Subcutaneous adipose tissue (tissue), 4 donors: ENCODE results near the gene OTUB1. TPM values are rescaled to one million over a fixed set of nuclear protein-coding genes. Genes with fewer than 3 reads are reported as not detected.

ENCODE experiments used
- total RNA-seq, 4 donors: library from RNA; depleted of rRNA; stranded (reverse); fragments of >200 nt; gene quantifications; one replicate each; pipeline ENCODE4 v1.1.0, GENCODE V29; 2016
- TF ChIP-seq, protein P1 (sequence below): fragments of 450-650 bp; IDR thresholded peaks from one replicate; pipeline ENCODE4 v1.5.1; 2016; ENCODE audit warnings: low read depth, mild to moderate bottlenecking, control low read depth, antibody characterized with exemption, moderate library complexity

Gene OTUB1, protein sequence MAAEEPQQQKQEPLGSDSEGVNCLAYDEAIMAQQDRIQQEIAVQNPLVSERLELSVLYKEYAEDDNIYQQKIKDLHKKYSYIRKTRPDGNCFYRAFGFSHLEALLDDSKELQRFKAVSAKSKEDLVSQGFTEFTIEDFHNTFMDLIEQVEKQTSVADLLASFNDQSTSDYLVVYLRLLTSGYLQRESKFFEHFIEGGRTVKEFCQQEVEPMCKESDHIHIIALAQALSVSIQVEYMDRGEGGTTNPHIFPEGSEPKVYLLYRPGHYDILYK
- 10 to 100 TPM; 41.6 to 49.1 (median 44.4) TPM for total RNA-seq

DNA sequence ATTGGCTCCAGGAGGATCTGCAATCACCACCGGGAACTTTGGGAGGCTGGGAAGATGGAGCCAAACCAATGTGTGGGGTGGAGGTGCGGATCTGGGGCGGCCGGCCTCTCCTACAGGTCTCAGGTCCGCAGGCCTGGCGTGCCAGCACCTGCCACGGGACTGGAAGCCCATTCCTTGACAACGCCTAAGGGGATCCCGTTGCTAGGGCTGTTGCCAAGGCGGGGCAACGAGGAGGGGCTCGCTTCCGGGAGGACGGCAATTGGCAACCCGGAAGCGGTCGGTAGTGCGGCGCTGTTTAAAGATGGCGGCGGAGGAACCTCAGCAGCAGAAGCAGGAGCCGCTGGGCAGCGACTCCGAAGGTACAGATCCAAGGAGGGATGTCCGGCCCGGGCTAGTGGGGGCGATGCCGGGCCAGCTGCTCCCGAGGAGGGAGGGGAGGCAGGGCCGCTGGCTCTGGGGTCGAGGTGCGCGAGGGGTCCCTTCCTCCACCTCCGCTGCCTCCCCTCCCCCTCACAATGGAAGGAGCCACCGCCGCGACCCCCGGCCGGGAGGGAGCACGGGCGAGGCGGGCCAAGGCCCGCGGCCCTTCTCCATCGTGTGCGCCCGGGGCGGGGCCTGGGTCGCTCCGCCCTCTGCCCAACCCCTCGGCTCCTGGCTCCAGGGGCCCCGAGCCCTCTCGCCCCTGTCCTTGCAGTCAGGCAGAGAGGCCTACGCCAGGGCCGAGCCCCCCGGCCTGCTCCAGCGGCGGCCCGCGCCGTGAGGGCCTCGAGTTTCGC, at the start of gene OTUB1:
OTUB1 (plus strand) TSS at position 283 of the 776 bp plus-strand sequence; CDS start at position 302, 19 bp downstream.
- TF ChIP-seq, protein P1, sequence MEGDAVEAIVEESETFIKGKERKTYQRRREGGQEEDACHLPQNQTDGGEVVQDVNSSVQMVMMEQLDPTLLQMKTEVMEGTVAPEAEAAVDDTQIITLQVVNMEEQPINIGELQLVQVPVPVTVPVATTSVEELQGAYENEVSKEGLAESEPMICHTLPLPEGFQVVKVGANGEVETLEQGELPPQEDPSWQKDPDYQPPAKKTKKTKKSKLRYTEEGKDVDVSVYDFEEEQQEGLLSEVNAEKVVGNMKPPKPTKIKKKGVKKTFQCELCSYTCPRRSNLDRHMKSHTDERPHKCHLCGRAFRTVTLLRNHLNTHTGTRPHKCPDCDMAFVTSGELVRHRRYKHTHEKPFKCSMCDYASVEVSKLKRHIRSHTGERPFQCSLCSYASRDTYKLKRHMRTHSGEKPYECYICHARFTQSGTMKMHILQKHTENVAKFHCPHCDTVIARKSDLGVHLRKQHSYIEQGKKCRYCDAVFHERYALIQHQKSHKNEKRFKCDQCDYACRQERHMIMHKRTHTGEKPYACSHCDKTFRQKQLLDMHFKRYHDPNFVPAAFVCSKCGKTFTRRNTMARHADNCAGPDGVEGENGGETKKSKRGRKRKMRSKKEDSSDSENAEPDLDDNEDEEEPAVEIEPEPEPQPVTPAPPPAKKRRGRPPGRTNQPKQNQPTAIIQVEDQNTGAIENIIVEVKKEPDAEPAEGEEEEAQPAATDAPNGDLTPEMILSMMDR = no peak

DNA sequence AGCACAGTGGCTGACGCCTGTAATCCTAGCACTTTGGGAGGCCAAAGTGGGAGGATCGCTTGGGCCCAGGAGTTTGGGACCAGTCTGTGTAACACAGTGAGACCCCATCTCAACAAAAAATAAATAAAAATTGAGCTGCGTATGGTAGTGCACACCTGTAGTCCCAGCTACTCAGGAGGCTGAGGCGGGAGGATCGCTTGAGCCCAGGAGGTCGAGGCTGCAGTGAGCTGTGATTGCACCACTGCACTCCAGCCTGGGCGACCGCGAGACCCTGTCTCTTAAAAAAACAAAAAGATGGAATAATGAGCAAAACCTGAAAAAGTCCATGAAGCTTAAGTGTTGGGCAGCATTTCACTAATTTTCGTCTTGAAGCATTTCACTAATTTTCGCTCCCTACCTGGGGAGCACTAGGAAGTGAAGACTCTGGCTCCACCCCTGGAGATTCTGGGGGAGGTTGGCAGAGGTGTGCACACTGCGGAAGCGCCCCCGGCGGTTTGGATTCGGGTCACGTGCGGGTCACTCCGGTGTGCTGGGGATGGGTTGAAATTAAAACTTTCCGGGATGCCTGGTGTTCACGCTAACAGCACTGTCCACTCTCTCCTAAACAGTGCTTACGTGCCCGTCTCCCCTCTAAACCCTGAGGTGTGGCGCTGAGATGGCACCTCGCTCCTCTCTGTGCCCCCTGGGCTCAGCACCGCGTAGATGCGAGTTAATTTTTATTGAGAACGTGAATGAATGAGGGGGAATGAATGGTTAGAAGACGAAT, 48.3 kb upstream of the OTUB1 start:
- TF ChIP-seq, protein P1 = no peak

DNA sequence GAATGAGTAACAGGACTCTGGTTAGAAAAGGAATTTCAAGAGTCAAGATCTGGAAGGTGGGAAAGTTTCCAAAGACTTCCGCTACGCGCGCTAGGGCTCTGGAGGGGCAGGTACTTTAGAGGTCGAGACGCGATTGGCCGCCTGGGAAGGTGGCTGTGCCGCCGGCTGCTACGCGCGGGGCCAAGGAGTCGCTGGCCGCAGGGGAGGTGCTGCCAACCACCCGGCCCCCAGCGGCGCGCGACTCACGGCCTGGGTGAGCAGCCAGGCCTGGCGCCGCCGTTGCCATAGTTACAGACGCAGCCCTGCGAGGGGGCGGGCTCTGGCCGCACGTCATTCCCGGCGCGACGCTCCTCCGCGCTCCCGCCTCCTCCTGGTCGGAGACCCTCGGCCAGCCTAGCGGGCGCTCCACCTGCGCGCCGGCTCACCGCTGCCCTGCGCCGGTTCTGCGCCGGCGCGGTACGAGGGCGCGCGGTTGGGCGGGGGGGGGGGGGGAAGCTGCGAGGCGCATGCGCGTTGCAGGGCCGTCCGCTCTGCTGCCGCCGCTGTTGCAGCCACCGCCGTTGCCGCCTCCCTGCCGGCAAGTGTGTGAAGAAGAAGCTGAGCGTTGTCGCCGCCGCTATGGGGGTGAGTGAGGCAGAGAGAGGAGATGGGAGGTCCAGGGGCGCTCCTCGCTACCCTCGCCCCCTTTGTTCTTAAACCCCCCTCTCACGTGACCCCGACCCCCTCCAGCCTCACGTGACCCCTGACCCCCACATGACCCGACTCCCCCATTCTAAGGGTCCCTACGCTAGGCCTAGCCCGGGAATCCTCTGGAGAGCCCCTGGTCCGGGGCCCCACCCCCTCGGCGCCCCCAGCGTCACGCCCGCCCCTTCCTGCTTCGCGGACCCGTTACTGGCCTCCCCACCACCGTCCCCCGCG, 47.5 kb upstream of the OTUB1 start, which contains the start of gene NAA40:
NAA40 (plus strand) TSS at position 524 of the 918 bp plus-strand sequence; CDS start at position 619, 95 bp downstream.
- TF ChIP-seq, protein P1 = no peak

DNA sequence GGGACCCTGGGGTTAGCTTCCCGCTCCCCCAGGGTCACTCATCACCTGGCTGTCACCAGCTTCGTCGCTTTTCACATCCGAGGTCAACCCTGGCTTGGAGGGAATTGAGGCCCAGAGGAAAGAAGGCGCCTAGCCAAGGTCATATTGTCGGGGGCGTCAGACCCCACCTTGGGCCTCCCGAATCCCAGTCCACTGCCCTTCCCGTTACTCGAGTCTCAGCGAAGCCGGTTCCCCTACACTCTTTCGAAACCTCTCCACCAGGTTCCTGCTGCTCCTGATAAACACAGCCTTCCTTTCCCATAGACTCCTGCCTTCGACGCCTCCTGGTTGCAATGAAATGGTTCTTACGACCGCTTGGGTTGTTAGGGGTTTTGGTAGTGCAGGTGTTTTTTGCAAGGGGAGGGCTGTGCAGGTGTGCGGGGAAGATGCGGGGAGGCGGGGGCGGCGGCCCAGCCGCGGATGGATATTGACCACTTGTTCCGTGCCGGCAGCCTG, 46.8 kb upstream of the OTUB1 start:
- TF ChIP-seq, protein P1 = no peak

DNA sequence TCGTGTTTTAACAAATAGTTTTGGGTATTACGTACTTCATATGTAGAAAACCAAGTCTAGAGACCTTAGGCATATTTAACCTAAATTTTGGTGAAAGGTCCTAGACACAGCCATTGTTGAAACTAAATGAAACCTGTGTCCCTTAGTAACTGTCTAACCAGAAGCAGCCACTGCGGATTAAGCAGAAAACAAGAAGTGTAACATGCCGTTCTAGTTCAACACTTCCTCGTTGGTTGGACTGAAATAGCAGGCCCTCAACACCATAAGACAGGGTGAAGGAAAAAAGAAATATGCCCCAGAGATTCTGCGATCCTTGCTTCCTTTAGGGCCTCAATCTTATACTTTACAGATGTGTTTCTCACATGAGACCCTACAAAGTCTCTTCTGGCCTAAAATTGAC, 45.5 kb upstream of the OTUB1 start:
- TF ChIP-seq, protein P1 = no peak

DNA sequence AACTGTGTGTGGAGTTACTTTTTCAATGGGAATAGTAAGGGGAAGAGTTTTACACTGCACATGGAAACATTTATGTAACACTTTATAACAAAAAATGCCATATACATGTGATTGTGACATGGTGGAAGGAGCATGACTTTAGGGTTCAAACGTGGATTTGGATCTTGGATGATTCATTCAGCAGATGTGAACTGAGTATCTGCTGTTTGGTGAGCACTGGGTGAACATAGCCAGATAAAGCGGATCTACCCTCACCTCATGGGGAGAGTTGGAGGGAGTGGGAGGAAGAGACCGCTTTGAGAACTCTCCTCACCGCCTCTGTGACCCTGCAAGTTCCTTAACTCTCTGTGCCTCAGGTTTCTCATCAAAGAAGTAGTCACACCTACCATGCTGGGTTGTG, 44.3 kb upstream of the OTUB1 start:
- TF ChIP-seq, protein P1 = no peak
